SIG-M5 treated with dmso at 0.1 percent for 504 hours (cell line): ENCODE results near the gene MTG2.

ENCODE experiments used
- DNase-seq: peaks from one replicate; lab custom pipeline; 2025; ENCODE audit not compliant: unreplicated experiment; lab: John Stamatoyannopoulos, UW

Gene MTG2

GRCh38 chr20:62178316-62179161 lies 4.3 kb upstream of the MTG2 start:
- no peak for DNase-seq

- DNase-seq = no peak
These were observed 3.7 kb upstream of the MTG2 start for GRCh38 chr20:62179162-62179504.

- DNase-seq = no peak
These were observed 1.0 kb upstream of the MTG2 start for GRCh38 chr20:62181808-62182207.

- no peak for DNase-seq
These were observed 756 bp downstream of the MTG2 start for GRCh38 chr20:62183426-62184142.

- no peak for DNase-seq
These were observed 3.2 kb downstream of the MTG2 start for GRCh38 chr20:62186096-62186426.

GRCh38 chr20:62186887-62187866 lies 4.3 kb downstream of the MTG2 start:
- DNase-seq = no peak

- DNase-seq = no peak
These were observed 8.0 kb downstream of the MTG2 start for GRCh38 chr20:62190639-62191411.

- no peak for DNase-seq
These were observed 9.1 kb downstream of the MTG2 start for GRCh38 chr20:62191781-62192559.

GRCh38 chr20:62192635-62193034 lies 9.8 kb downstream of the MTG2 start:
- no peak for DNase-seq

- DNase-seq = no peak
These were observed 10.5 kb downstream of the MTG2 start for GRCh38 chr20:62193079-62194025.

GRCh38 chr20:62195075-62195405 lies 12.2 kb downstream of the MTG2 start:
- no peak for DNase-seq

GRCh38 chr20:62195736-62196135 lies 12.9 kb downstream of the MTG2 start:
- DNase-seq = no peak

GRCh38 chr20:62196286-62196685 lies 13.5 kb downstream of the MTG2 start:
- no peak for DNase-seq

GRCh38 chr20:62197311-62197710 lies 14.5 kb downstream of the MTG2 start:
- DNase-seq = no peak

GRCh38 chr20:62197801-62198200 lies 15.0 kb downstream of the MTG2 start:
- no peak for DNase-seq

- no peak for DNase-seq
These were observed 15.7 kb downstream of the MTG2 start for GRCh38 chr20:62198496-62198895.

GRCh38 chr20:62198931-62199330 lies 16.1 kb downstream of the MTG2 start:
- no peak for DNase-seq

- no peak for DNase-seq
These were observed 17.8 kb downstream of the MTG2 start for GRCh38 chr20:62200491-62201172.
